K562 (cell line): ENCODE results near the gene WDR72. TPM values are rescaled to one million over a fixed set of nuclear protein-coding genes. Genes with fewer than 3 reads are reported as not detected.

ENCODE experiments used
- ATAC-seq: fragments of 200-7000 bp; cut with Tn5 transposase; 3 replicates; pipeline ENCODE4 v1.9.1; 2020; ENCODE audit warnings: moderate library complexity
- BruUV-seq: library from RNA; stranded (reverse); fragments of 400-500 nt; replicated peaks from 2 replicates; lab custom pipeline; 2021; lab: Mats Ljungman, UMichigan
- CTCF ChIA-PET: fragments of 300-600 bp; formaldehyde crosslinking; extraction: SDS; loops from one replicate; lab custom pipeline; 2021; ENCODE audit warnings: low intra/inter-chr PET ratio; lab: Yijun Ruan, JAX
- POLR2A ChIA-PET: fragments of 300-600, 350-650 bp; sonication (Branson Sonifier 250); formaldehyde crosslinking; extraction: SDS; loops from one replicate; lab custom pipeline; 2021; ENCODE audit warnings: antibody characterized with exemption, inconsistent platforms; lab: Yijun Ruan, JAX
- DNase-seq, 4 experiments: peaks; one replicate each; pipeline versions ENCODE4 v3.0.0 to v3.0.0-alpha.2; 2011 to 2018; ENCODE audit warnings: low spot score in 3 of 4, mixed read lengths in 3 of 4; ENCODE audit errors: extremely low read depth in 1 of 4
- FAIRE-seq: peaks from 2 replicates; lab custom pipeline; 2011; peaks lifted over from hg19 to GRCh38; lab: Jason Lieb, UNC
- H2AFZ ChIP-seq: 2 replicates; pipeline ENCODE4 v1.6.0; 2011; ENCODE audit warnings: low read depth, low read length, control low read depth, inconsistent platforms
- H3K27ac ChIP-seq: fragments of 200-600 bp; 3 replicates; pipeline ENCODE4 v1.8.0; 2011; ENCODE audit warnings: low read depth, mild to moderate bottlenecking, control low read depth, inconsistent platforms, low read length, moderate library complexity, mixed read lengths; ENCODE audit errors: extremely low read depth
- H3K27me3 ChIP-seq, 2 experiments: fragments of 300-600 bp in 1 of 2; 2 replicates in 1 of 2; 3 replicates in 1 of 2; pipeline versions ENCODE4 v1.6.0 to v1.8.0; 2011; ENCODE audit warnings: inconsistent platforms in 2 of 2, low read length in 2 of 2, mild to moderate bottlenecking in 1 of 2, mixed read lengths in 1 of 2, moderate library complexity in 1 of 2; ENCODE audit not compliant: control insufficient read depth in 2 of 2, insufficient read depth in 2 of 2
- H3K36me3 ChIP-seq: fragments of 300-600 bp; 3 replicates; pipeline ENCODE4 v1.8.0; 2011; ENCODE audit warnings: mild to moderate bottlenecking, low read length, inconsistent platforms; ENCODE audit not compliant: control insufficient read depth, insufficient read depth
- H3K4me1 ChIP-seq, 2 experiments: fragments of 200-600 bp in 1 of 2; replicated peaks in 1 of 2; 2 replicates in 1 of 2; 3 replicates in 1 of 2; pipeline versions ENCODE4 v1.5.1 to v1.8.0; 2011; ENCODE audit warnings: inconsistent platforms in 2 of 2, low read length in 2 of 2, mild to moderate bottlenecking in 1 of 2, mixed read lengths in 1 of 2, moderate library complexity in 1 of 2; ENCODE audit not compliant: control insufficient read depth in 2 of 2, insufficient read depth in 2 of 2
- H3K4me2 ChIP-seq: 2 replicates; pipeline ENCODE4 v1.6.1; 2011; ENCODE audit warnings: low read length, control low read depth, inconsistent platforms, mixed read lengths; ENCODE audit not compliant: insufficient read depth
- H3K4me3 ChIP-seq: fragments of 200-600 bp; sonication (generic), shearing (Covaris generic); 2 replicates; pipeline ENCODE4 v1.5.1; 2016; ENCODE audit warnings: control low read depth, inconsistent platforms
- H3K79me2 ChIP-seq: fragments of 200-600 bp; 3 replicates; pipeline ENCODE4 v1.8.0; 2011; ENCODE audit warnings: low read length, inconsistent platforms; ENCODE audit not compliant: control insufficient read depth, insufficient read depth
- H3K9ac ChIP-seq, 2 experiments: 2 replicates each; pipeline versions ENCODE4 v1.6.0 to v1.6.1; 2011; ENCODE audit warnings: low read depth in 2 of 2, low read length in 2 of 2, control low read depth in 1 of 2, inconsistent platforms in 1 of 2, mild to moderate bottlenecking in 1 of 2, mixed read lengths in 1 of 2; ENCODE audit not compliant: insufficient read depth in 1 of 2
- H3K9me1 ChIP-seq: one replicate; pipeline ENCODE4 v1.6.0; 2011; ENCODE audit warnings: inconsistent platforms, mild to moderate bottlenecking, low read length, moderate library complexity; ENCODE audit not compliant: control insufficient read depth, insufficient read depth
- H3K9me3 ChIP-seq: replicated peaks from 2 replicates; pipeline ENCODE4 v1.5.1; 2011; ENCODE audit warnings: low read depth, low read length, inconsistent platforms; ENCODE audit not compliant: control insufficient read depth, insufficient read depth
- H4K20me1 ChIP-seq: replicated peaks from 2 replicates; pipeline ENCODE4 v1.6.1; 2011; ENCODE audit warnings: low read length, inconsistent platforms, mixed read lengths; ENCODE audit not compliant: control insufficient read depth, insufficient read depth
- EGR1 ChIP-seq: fragments of 450-650 bp; conservative IDR thresholded peaks from 2 replicates; pipeline ENCODE4 v1.6.1; 2017; ENCODE audit warnings: mild to moderate bottlenecking
- EZH2 ChIP-seq: IDR thresholded peaks from 2 replicates; pipeline ENCODE4 v1.6.1; 2012; ENCODE audit warnings: low read depth, mild to moderate bottlenecking, inconsistent platforms, low read length, borderline replicate concordance
- FOXP1 ChIP-seq: sonication (generic); formaldehyde crosslinking; IDR thresholded peaks from 2 replicates; pipeline ENCODE4 v1.8.0; 2022; ENCODE audit warnings: mild to moderate bottlenecking, missing genetic modification reagents
- ILK ChIP-seq: fragments of 450-650 bp; IDR thresholded peaks from 2 replicates; pipeline ENCODE4 v1.6.1; 2016; ENCODE audit warnings: missing genetic modification characterization, low read depth, mild to moderate bottlenecking, missing compliant biosample characterization, moderate library complexity, borderline replicate concordance
- MAFK ChIP-seq: IDR thresholded peaks from 2 replicates; pipeline ENCODE4 v1.6.1; 2011; ENCODE audit warnings: low read length, improper control_type of control experiment
- NFIC ChIP-seq: fragments of 450-650 bp; IDR thresholded peaks from 2 replicates; pipeline ENCODE4 v1.6.1; 2017; ENCODE audit warnings: mild to moderate bottlenecking, inconsistent platforms
- POLR2AphosphoS5 ChIP-seq: IDR thresholded peaks from 2 replicates; pipeline ENCODE4 v1.6.1; 2011; ENCODE audit warnings: mild to moderate bottlenecking, low read depth, low read length, moderate library complexity; ENCODE audit not compliant: control insufficient read depth, insufficient read depth
- POU5F1 ChIP-seq: fragments of 150-350 bp; IDR thresholded peaks from 2 replicates; pipeline ENCODE4 v1.6.1; 2014; ENCODE audit warnings: borderline replicate concordance, low read length, low read depth, mild to moderate bottlenecking; ENCODE audit not compliant: partially characterized antibody
- RB1 ChIP-seq: fragments of 450-650 bp; IDR thresholded peaks from 2 replicates; pipeline ENCODE4 v1.6.1; 2017; ENCODE audit warnings: low read depth, mild to moderate bottlenecking
- RBM25 ChIP-seq: fragments of 200-400 bp; formaldehyde crosslinking; IDR thresholded peaks from 2 replicates; pipeline ENCODE4 v1.6.1; 2018; ENCODE audit warnings: low read length, low read depth, moderate library complexity; ENCODE audit not compliant: severe bottlenecking
- ZNF197 ChIP-seq: fragments of 200-800 bp; sonication (Bioruptor generic); IDR thresholded peaks from 2 replicates; pipeline ENCODE4 v1.6.1; 2016; ENCODE audit warnings: low read depth, missing genetic modification characterization, missing compliant biosample characterization
- WGBS: fragments of 100-300 bp; shearing (Covaris generic); methylation state at CpG from one replicate; pipeline ENCODE4 v1.1.6; 2016; ENCODE audit warnings: low coverage, mixed read lengths; ENCODE audit not compliant: insufficient coverage; ENCODE audit errors: missing lambda C conversion rate; 5-methylcytosine and 5-hydroxymethylcytosine counted together
- in situ Hi-C: fragments of 300-500 bp; cut with MboI; formaldehyde crosslinking; loops from 4 replicates; pipeline ENCODE4 v1.15.0; 2018; ENCODE audit warnings: inconsistent platforms, mixed read lengths
- intact Hi-C: fragments of 100-400 bp; cut with micrococcal nuclease; formaldehyde crosslinking; loops from 2 replicates; pipeline ENCODE4 v1.14.2; 2022
- polyA plus RNA-seq, 8 experiments: library from polyadenylated mRNA; depleted of rRNA in 4 of 8; stranded (reverse) in 5 of 8; unstranded in 3 of 8; fragments of >200 nt; fragmentation: Nextera tagmentation in 2 of 8; fragmentation: Illumina TruSeq in 1 of 8; extraction: Ambion mirVana in 2 of 8; extraction: Trizol in 1 of 8; gene quantifications; 2 replicates each; pipeline versions ENCODE4 v1.2.1 to v1.2.3, GENCODE V29; 2011 to 2014; ENCODE audit warnings: inconsistent platforms in 1 of 8, missing spikeins in 1 of 8
- total RNA-seq, 7 experiments: library from RNA; depleted of rRNA in 6 of 7; stranded (reverse); fragments of >200 nt in 6 of 7; fragmentation: Illumina TruSeq in 2 of 7; extraction: Trizol in 2 of 7; gene quantifications; 2 replicates each; pipeline versions ENCODE4 v1.2.1 to v1.2.3, GENCODE V29; 2011 to 2021; ENCODE audit warnings: low replicate concordance in 1 of 7
- TF ChIP-seq, protein P1 (sequence below): fragments of 250-450 bp; sonication (Bioruptor Pico); IDR thresholded peaks from 2 replicates; pipeline ENCODE4 v1.4.0; 2020; ENCODE audit warnings: mild to moderate bottlenecking, moderate library complexity, borderline replicate concordance
- TF ChIP-seq, protein P2 (sequence below): fragments of 450-650 bp; IDR thresholded peaks from 2 replicates; pipeline ENCODE4 v1.6.1; 2016; ENCODE audit warnings: antibody characterized with exemption
- TF ChIP-seq, protein P3 (sequence below): fragments of 250-450 bp; sonication (Bioruptor Pico); IDR thresholded peaks from 2 replicates; pipeline ENCODE4 v1.5.0; 2021; ENCODE audit warnings: mild to moderate bottlenecking, borderline replicate concordance

Gene WDR72
- total and polyA plus RNA-seq, 9 of the 15 experiments (the other 6 are each of a cell fraction or from before 2014, with no cell fraction given): 0.01 TPM; not detected in 8

DNA sequence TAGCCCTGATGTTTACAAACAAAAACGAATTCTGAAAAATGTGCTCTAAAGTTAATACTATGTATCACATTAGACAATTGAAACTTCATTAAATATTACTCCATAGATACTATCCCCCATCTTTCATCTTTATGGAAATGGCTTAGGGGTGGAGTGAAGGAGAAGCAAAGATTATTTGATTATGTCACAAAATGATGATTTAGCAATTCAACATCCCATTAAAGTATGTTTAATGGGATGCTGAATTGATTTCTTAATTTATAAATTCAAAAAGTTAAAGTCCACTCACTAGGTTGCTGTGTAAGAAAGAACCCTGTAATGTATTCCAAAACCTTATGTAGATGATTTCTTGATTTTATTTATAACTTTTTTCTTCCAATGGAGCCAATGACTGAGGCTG, 201.1 kb downstream of the WDR72 start:
- H3K9me3 ChIP-seq: no peaks in the 10 kb centered on the region
- DNase-seq: no peak
- BruUV-seq: no TSS peak
- no peaks in the 10 kb centered on the region for H3K9me1 ChIP-seq
- no peaks in the 10 kb centered on the region for H4K20me1 ChIP-seq
- in situ Hi-C loops (no loop called here), intact Hi-C loops (no loop called here)
- no peak for FAIRE-seq
- H3K4me2 ChIP-seq: no peak overlapping the region
- no peaks in the 10 kb centered on the region for H3K36me3 ChIP-seq
- POLR2A ChIA-PET: no interaction called here
- TF ChIP-seq ILK: no peak
- TF ChIP-seq ZNF197 (CRISPR knock-in tag): no peak
- TF ChIP-seq RBM25: no peak
- no peak for TF ChIP-seq POU5F1
- TF ChIP-seq, protein P1, sequence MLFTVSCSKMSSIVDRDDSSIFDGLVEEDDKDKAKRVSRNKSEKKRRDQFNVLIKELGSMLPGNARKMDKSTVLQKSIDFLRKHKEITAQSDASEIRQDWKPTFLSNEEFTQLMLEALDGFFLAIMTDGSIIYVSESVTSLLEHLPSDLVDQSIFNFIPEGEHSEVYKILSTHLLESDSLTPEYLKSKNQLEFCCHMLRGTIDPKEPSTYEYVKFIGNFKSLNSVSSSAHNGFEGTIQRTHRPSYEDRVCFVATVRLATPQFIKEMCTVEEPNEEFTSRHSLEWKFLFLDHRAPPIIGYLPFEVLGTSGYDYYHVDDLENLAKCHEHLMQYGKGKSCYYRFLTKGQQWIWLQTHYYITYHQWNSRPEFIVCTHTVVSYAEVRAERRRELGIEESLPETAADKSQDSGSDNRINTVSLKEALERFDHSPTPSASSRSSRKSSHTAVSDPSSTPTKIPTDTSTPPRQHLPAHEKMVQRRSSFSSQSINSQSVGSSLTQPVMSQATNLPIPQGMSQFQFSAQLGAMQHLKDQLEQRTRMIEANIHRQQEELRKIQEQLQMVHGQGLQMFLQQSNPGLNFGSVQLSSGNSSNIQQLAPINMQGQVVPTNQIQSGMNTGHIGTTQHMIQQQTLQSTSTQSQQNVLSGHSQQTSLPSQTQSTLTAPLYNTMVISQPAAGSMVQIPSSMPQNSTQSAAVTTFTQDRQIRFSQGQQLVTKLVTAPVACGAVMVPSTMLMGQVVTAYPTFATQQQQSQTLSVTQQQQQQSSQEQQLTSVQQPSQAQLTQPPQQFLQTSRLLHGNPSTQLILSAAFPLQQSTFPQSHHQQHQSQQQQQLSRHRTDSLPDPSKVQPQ (CRISPR knock-in tag): no peak
- TF ChIP-seq EZH2: no peak
- no peak for TF ChIP-seq NFIC
- TF ChIP-seq, protein P2, sequence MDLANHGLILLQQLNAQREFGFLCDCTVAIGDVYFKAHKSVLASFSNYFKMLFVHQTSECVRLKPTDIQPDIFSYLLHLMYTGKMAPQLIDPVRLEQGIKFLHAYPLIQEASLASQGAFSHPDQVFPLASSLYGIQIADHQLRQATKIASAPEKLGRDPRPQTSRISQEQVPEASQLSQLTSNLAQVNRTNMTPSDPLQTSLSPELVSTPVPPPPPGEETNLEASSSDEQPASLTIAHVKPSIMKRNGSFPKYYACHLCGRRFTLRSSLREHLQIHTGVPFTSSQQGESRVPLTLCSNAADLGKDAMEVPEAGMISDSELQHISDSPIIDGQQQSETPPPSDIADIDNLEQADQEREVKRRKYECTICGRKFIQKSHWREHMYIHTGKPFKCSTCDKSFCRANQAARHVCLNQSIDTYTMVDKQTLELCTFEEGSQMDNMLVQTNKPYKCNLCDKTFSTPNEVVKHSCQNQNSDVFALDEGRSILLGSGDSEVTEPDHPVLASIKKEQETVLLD: no peak
- TF ChIP-seq POLR2AphosphoS5: no peak
- no peak for TF ChIP-seq RB1
- no peak for TF ChIP-seq MAFK
- TF ChIP-seq EGR1: no peak
- no peak for TF ChIP-seq FOXP1
- TF ChIP-seq, protein P3, sequence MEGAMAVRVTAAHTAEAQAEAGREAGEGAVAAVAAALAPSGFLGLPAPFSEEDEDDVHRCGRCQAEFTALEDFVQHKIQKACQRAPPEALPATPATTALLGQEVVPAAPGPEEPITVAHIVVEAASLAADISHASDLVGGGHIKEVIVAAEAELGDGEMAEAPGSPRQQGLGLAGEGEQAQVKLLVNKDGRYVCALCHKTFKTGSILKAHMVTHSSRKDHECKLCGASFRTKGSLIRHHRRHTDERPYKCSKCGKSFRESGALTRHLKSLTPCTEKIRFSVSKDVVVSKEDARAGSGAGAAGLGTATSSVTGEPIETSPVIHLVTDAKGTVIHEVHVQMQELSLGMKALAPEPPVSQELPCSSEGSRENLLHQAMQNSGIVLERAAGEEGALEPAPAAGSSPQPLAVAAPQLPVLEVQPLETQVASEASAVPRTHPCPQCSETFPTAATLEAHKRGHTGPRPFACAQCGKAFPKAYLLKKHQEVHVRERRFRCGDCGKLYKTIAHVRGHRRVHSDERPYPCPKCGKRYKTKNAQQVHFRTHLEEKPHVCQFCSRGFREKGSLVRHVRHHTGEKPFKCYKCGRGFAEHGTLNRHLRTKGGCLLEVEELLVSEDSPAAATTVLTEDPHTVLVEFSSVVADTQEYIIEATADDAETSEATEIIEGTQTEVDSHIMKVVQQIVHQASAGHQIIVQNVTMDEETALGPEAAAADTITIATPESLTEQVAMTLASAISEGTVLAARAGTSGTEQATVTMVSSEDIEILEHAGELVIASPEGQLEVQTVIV: no peak
- 0% methylated on average over 1 of the region's 1 CpG for WGBS
- no peak for ATAC-seq
- no peak overlapping the region for H3K4me3 ChIP-seq
- CTCF ChIA-PET: no interaction called here
- no peak overlapping the region for H3K27ac ChIP-seq
- H3K4me1 ChIP-seq: no peaks in the 10 kb centered on the region
- H3K9ac ChIP-seq: no peak overlapping the region
- no peak overlapping the region for H2AFZ ChIP-seq
- no peaks in the 10 kb centered on the region for H3K27me3 ChIP-seq
- H3K79me2 ChIP-seq: no peaks in the 10 kb centered on the region
